ENCODE data around the gene TNFAIP8.

GRCh38 chr5:119344231-119344630 is 11.6 kb upstream of the TNFAIP8 start:
- TF ChIP-seq CTCF (IDR thresholded peaks at IDR 0.05; ENCODE audit: poor library complexity): no peak
- no peak for TF ChIP-seq EZH2 (IDR thresholded peaks at IDR 0.05; ENCODE audit: borderline replicate concordance)
- TF ChIP-seq EZH2phosphoT487 (IDR thresholded peaks at IDR 0.05; ENCODE audit: low read depth, severe bottlenecking, unreplicated experiment): no peak
